ENCODE results near the gene PPP1R3E.
A peak's percentile ranks its signal among the peaks of the same experiment; 100 is the strongest.
"Not testable (repeated sequence)": the region's sequence is repeated elsewhere in the genome, so short reads cannot be mapped to it uniquely, and the experiment has no call there.

The PPP1R3E gene

DNA sequence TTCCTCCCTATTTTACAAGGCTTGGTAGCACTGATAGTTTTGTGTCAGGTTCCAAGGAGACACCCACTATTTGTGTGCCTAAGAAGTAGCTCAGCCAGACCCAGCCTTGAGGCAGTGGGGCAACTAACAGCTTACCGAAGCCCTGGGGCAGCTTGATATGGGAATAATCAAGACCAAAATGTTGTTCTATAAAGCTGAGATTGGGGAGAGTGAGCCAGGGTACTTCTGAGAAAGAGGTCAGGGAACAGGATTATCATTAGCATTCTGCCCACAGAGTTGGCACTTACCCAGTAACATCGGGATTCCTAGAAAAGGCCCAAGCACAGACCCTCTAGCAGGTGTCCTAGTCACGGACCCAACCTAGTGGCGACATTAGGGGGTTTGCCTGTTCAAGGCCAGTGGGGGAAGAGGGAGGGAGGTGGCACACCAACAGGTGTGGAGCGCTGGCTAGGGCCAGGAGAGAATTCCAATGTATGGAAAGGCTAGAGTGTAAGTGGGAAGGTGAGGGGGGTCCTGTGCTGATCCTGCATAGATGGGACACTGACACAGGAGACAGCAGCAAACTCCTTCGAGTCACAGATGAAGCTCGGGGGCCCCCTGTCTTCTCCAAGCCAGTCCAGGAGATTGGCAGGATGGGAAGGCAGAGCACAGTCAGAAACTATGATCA is 4.9 kb downstream of the PPP1R3E start:
- DNase-seq (ENCODE audit: low read depth in 2 of 2), result no peak

- no peak for DNase-seq (ENCODE audit: low read depth in 2 of 2)
Observed at GRCh38 chr14:23297096-23297495, 5.6 kb downstream of the PPP1R3E start.

GRCh38 chr14:23296012-23296777 is 6.5 kb downstream of the PPP1R3E start:
- no peak for DNase-seq (ENCODE audit: low read depth in 2 of 2)

- DNase-seq (ENCODE audit: low read depth in 2 of 2), result peak; percentile 34 to 38
Observed at GRCh38 chr14:23294734-23295561, 7.7 kb downstream of the PPP1R3E start.

- DNase-seq (ENCODE audit: low read depth in 2 of 2), result no peak
Observed at GRCh38 chr14:23286902-23287479, 15.7 kb downstream of the PPP1R3E start.

- peak; percentile 97 to 98 for DNase-seq (ENCODE audit: low read depth in 2 of 2)
Observed at GRCh38 chr14:23286020-23286901, 16.4 kb downstream of the PPP1R3E start, which contains the start of gene HOMEZ. Gene HOMEZ, minus strand, starts transcription at chr14:23286132. Its CDS starts 180 bp downstream, at chr14:23285952.

GRCh38 chr14:23285530-23286019 is 17.1 kb downstream of the PPP1R3E start:
- DNase-seq (ENCODE audit: low read depth in 2 of 2), result no peak

- DNase-seq (ENCODE audit: low read depth in 2 of 2), result no peak
Observed at GRCh38 chr14:23284654-23285529, 17.8 kb downstream of the PPP1R3E start.

DNA sequence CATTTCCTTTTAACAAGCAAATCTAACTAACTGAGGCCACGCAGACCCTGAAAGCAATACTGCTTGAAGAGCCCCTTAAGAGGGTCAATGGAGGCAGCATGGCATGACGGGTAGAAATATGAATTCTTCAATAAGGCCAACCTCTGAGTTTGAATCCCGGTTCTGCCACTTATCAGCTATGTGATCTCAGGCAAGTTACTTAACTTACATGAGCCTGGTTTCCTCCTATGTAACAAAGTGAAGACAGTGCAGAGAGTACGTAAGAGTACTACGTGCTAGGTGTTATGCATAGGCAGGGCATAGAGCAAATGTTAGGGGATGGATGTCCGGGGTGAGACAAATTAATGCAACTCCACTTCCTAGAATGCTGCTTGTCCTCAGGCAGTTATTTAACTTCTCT is 21.4 kb downstream of the PPP1R3E start:
- DNase-seq (ENCODE audit: low read depth in 2 of 2), result no peak

DNA sequence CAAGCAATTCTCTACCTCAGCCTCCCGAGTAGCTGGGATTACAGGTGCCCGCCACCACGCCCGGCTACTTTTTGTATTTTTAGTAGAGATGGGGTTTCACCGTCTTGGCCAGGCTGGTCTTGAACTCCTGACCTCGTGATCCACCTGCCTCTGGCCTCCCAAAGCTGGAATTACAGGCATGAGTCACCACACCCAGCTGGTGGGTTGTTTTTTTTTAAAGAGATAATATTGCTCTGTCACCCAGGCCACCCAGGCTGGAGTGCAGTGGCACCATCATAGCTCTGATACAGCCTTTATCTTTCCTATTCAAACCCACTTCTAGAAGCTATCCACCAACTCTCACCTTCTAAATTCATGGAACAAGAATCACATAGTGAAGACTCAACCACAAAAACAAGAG is 24.7 kb downstream of the PPP1R3E start:
- not testable (repeated sequence) for DNase-seq (ENCODE audit: low read depth in 2 of 2)

DNA sequence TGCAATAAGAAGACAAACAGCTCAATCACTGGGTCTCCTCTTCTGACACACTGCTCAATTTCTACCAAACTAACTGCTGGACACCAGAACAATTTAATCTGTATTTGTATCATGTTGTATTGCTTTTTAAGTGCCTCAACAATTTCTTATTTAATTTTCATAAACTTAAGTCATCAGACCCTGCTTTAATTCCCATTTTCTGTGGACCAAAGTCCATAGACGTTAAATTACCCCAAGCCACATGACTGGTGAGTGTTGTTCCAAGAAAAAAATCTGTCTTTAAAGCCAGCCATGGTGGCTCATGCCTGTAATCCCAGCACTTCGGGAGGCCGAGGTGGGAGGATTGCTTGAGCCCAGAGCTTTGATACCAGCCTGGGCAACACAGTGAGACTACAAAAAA is 25.5 kb downstream of the PPP1R3E start:
- no peak for DNase-seq (ENCODE audit: low read depth in 2 of 2)

DNA sequence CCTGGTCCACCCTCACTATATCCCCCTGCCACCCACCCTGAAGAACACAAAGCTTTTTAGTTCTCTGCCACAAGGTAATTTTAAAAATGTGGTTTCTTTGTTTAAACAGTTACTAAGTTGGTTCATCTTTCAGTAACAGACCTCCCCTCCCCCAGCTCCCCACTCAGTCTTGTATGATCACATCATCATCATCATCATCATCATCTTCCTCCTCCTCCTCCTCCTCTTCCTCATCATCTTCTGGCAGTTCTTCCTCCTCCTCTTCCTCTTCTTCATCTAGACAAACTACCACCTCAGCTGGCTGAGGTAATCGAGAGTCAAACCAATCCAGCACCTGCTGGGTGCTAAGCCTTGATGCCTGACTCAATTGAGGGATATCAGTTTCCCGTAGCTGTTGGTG is 27.2 kb downstream of the PPP1R3E start:
- DNase-seq (ENCODE audit: low read depth in 2 of 2), result no peak

GRCh38 chr14:23269193-23269592 is 33.5 kb downstream of the PPP1R3E start:
- DNase-seq (ENCODE audit: low read depth in 2 of 2), result no peak

GRCh38 chr14:23260849-23261248 is 41.8 kb downstream of the PPP1R3E start:
- not testable (repeated sequence) for DNase-seq (ENCODE audit: low read depth in 2 of 2)

GRCh38 chr14:23259426-23259825 is 43.2 kb downstream of the PPP1R3E start:
- DNase-seq (ENCODE audit: low read depth in 2 of 2), result no peak

DNA sequence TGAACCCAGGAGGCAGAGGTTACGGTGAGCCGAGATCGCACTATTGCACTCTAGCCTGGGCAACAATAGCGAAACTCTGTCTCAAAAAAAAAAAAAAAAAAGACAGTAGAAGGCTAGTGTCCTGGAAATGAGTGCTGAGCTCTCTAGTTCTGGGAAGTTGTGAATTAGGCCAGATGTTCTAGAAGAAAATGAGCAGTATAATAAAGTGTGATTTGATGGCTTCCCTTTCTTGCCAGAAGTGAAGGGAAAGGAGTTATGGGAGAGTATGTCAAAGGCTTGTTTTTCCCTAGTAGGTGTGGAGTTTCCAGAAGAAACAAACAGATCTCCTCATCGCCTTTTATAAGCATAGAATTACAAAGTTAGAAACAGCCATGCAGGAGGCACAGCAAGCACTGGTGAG is 44.4 kb downstream of the PPP1R3E start:
- no peak for DNase-seq (ENCODE audit: low read depth in 2 of 2)

- DNase-seq (ENCODE audit: low read depth in 2 of 2), result no peak
Observed at GRCh38 chr14:23252420-23253333, 50.0 kb downstream of the PPP1R3E start.

DNA sequence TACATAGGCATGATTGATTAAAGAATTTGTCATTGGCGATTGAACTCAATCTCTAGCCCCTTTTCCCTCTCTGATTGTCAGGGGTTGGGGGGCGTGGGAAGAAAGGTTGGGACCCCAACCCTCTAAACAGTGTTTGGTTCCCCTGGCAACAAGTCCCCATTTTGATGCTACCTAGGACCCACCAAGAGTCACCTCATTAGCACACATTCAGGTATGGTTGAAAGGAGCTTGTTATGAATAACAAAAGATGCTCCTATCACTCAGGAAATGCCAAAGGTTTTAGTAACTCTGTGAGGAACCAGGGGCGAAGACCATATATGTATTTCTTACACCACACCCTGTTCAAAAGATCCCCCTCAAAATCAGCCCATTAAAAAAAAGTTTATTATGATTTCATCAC is 50.7 kb downstream of the PPP1R3E start:
- no peak for DNase-seq (ENCODE audit: low read depth in 2 of 2)

DNA sequence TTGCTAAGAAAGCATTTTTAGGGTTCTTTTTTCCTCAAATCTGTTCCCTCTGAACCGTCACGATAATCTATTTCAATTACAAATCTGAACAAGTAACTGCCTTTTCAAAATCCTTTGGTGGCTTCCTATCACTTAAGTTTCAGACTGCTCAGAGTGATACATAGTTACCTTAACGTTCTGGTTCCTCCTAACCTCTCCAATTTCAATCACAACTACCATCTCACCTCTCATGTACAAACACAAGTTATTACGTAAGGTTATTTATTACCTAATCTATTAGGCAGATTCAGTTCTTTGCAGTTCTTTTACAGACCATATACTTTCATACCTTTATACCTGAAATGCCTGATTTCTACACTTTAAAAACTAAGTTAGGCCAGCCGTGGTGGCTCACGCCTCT is 52.8 kb downstream of the PPP1R3E start:
- DNase-seq (ENCODE audit: low read depth in 2 of 2), result no peak
